GM12801 (cell line): ENCODE data around the gene ANKRD55.

Source experiments
- TF ChIP-seq, protein P1 (sequence below): IDR thresholded peaks from one replicate; pipeline ENCODE4 v1.5.1; 2011; ENCODE audit warnings: control low read depth; ENCODE audit not compliant: insufficient read length; ENCODE audit errors: extremely low read depth

Gene ANKRD55

DNA sequence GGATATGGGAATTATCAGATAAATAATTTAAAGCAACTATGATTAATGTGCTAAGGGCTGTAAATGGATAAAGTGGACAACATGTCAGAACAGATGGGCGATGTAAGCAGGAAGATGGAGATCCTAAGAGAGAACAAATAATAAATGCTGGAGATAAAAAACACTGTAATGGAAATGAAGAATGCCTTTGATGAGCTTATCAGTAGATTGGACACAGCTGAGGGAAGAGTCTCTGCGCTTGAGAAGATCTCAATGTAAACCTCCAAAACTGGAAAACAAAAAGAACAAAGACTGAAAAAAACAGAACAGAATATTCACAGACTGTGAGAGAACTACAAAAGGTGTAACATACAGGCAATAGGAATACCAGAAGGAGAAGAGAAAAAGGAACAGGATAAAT lies 102.5 kb downstream of the ANKRD55 start:
- TF ChIP-seq, protein P1, sequence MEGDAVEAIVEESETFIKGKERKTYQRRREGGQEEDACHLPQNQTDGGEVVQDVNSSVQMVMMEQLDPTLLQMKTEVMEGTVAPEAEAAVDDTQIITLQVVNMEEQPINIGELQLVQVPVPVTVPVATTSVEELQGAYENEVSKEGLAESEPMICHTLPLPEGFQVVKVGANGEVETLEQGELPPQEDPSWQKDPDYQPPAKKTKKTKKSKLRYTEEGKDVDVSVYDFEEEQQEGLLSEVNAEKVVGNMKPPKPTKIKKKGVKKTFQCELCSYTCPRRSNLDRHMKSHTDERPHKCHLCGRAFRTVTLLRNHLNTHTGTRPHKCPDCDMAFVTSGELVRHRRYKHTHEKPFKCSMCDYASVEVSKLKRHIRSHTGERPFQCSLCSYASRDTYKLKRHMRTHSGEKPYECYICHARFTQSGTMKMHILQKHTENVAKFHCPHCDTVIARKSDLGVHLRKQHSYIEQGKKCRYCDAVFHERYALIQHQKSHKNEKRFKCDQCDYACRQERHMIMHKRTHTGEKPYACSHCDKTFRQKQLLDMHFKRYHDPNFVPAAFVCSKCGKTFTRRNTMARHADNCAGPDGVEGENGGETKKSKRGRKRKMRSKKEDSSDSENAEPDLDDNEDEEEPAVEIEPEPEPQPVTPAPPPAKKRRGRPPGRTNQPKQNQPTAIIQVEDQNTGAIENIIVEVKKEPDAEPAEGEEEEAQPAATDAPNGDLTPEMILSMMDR: no peak

DNA sequence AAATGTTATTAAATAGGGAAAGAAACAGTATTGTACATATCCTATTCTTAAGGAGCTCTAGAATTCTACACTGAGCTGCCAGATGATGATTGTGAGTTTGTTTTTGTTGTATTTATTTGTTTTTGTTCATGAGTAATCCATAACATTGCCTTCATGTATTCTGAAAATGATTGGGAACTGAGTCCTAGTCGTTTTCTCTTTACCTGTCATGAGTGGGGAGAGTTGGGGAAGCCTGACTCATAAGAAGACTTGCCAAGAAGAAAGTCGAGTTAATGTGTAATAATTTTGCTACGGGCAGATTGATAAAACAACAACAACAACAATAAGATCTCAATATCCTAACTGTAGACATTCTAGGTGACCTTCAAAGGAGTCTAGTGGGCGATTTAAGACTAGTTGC lies 103.8 kb downstream of the ANKRD55 start:
- TF ChIP-seq, protein P1: no peak

DNA sequence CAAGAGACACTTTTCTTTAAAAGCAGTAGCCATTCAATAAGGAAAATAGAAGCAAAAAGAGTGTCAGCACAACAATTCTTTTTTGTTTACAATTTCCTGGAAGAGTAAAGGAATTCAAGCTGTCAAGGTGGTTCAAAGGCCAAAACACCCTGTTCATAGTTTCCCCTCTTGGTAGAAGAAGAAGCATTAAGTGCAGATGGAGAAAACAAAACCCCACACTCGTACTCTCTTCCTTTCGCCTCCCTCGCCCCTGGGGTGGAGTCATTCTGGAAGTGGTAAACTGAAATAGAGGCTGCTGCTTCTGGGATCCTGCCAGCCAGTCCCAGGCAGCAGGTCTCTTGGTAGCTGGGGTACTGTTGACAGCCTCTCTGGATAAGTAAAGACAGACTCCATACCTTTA lies 105.0 kb downstream of the ANKRD55 start:
- TF ChIP-seq, protein P1: no peak

DNA sequence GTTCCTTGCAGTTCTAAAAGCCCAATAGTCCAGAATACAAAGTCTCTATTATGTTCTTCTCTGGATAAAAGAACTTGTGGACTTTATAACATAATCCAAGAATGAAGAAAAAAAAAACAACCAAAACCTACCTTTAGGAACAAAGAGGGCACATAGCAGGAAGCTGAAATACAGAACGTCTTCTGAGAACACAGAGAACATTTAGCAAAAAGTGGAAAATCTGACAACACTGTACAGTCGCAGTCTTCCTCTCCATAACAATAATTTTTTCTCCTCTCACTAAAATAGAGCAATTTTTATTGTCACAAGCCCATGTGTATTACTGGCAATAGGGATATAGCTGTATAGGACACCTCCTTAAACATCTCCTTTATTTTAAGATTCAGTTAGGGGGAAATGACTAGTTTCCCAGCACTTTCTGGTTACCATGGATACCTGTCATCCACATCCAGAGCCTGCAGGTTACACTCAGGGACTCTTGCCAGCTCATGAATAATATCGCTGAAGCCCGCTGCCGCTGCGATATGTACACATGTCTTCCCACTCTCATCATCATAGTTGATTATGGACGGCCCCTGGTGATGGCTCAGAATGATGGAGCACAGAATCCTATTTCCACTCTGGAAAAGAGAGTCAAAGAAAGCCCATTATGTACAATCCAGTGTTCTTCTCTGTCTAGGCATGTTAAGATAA lies 106.5 kb downstream of the ANKRD55 start:
- TF ChIP-seq, protein P1: no peak

DNA sequence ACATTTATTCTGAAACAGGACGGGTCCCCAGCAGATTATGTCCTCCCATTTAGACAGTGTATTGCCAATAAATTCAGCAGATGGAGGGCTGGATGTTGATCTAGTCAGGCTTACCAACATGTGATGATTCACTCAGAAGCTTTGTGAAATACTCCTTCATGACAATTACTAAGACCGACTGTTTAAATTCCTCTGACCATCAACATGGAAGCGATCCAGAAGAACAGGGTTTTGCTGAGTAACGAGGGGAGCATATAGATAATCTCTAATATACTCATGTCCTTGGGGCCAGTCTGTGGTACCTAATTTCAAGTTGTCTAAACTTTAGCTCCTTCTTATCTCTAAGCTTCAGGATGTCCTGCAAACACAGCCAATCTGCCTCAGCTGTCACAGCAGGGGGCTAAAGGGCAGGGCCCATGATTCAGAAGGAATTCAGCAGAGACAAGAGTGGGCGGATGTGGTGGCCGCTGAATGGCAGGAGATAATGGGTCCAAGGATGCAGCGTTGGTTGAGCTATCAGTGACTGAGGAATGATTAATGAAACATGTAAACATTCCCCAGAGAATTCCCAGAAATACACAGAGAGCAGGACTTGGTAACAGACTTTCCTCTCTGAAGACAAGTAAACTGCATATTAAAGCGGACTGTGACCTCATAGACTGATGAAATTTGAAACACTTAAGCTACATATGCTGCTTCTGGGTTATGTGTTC lies 109.4 kb downstream of the ANKRD55 start:
- TF ChIP-seq, protein P1: no peak

DNA sequence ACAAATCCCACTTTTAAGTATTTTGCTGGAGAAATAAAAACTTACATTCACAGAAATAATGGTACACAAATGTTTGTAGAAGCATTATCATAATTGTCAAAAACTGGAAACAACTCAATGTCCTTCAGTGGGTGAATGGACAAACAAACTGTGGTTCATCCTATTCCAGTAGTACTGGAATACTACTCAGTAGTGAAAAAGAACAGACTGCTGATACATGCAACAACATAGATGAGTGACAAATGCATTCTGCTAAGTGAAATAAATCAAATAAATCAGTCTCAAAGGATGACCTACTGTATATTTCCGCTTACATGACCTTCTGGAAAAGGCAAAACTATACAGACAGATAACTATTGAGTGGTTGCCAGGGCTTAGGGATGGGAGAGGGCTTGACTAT lies 114.1 kb downstream of the ANKRD55 start:
- TF ChIP-seq, protein P1: no peak

DNA sequence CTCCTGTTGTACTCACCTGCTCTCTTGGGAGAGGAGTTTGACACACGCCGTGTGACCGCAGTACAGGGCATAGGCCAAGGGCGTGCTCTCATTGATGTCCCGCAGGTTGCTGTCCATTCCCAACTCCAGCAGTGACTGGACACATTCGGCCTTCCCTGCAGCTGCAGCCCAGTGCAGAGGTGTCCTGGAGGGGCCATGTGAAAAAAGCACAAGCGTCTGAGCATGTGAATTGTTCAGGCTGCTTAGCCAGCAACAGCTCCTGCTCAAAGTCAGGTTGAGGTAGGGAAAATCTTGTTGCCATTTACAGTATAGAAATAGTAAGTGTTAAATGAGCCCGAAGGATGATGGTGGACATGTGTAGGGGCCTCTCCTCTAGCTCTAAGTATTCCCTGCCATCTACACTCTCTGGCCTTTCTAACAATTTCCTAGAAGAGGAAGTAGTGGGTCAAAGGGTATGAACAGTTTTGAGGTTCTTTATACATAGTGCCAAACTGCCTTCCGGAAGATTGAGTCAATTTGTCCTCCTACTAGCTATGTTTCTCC lies 116.5 kb downstream of the ANKRD55 start:
- TF ChIP-seq, protein P1: no peak
